HepG2 (cell line): ENCODE measurements around the gene GPR119. TPM values are rescaled to one million over a fixed set of nuclear protein-coding genes. Genes with fewer than 3 reads are reported as not detected.

ENCODE experiments used
- ATF7-NPFF ChIP-seq: sonication (generic); formaldehyde crosslinking; IDR thresholded peaks from 2 replicates; pipeline ENCODE4 v1.8.1; 2023; ENCODE audit warnings: mild to moderate bottlenecking, low read depth, missing genetic modification reagents, moderate library complexity
- GATA4 ChIP-seq: sonication (generic); IDR thresholded peaks from 2 replicates; pipeline ENCODE4 v1.6.1; 2016; ENCODE audit warnings: antibody characterized with exemption, low read depth, borderline replicate concordance
- HNRNPUL1 ChIP-seq: fragments of 200-400 bp; formaldehyde crosslinking; IDR thresholded peaks from 2 replicates; pipeline ENCODE4 v1.6.1; 2017; ENCODE audit warnings: low read depth, mild to moderate bottlenecking, low read length, moderate library complexity
- JARID2 ChIP-seq: sonication (generic); formaldehyde crosslinking; IDR thresholded peaks from 2 replicates; pipeline ENCODE4 v1.8.1; 2023; ENCODE audit warnings: missing genetic modification reagents, inconsistent platforms; ENCODE audit not compliant: insufficient replicate concordance
- NFATC3 ChIP-seq: sonication (generic); formaldehyde crosslinking; IDR thresholded peaks from 2 replicates; pipeline ENCODE4 v1.5.1; 2020; ENCODE audit warnings: mild to moderate bottlenecking, missing genetic modification reagents
- PHF5A ChIP-seq: IDR thresholded peaks from one replicate; pipeline ENCODE4 v1.6.1; 2018; ENCODE audit warnings: low read depth, missing genetic modification reagents; ENCODE audit not compliant: unreplicated experiment
- POLR2G ChIP-seq: fragments of 200-400 bp; formaldehyde crosslinking; IDR thresholded peaks from 2 replicates; pipeline ENCODE4 v1.6.1; 2018; ENCODE audit warnings: mild to moderate bottlenecking, low read depth, low read length, moderate library complexity
- ZNF350 ChIP-seq: sonication (generic); formaldehyde crosslinking; IDR thresholded peaks from 2 replicates; pipeline ENCODE4 v1.4.0; 2020; ENCODE audit warnings: mild to moderate bottlenecking, low read depth, missing genetic modification reagents, borderline replicate concordance
- ZNF557 ChIP-seq: sonication (generic); formaldehyde crosslinking; IDR thresholded peaks from 2 replicates; pipeline ENCODE4 v1.4.0; 2020; ENCODE audit warnings: missing genetic modification reagents
- ZNF782 ChIP-seq: sonication (generic); formaldehyde crosslinking; IDR thresholded peaks from 2 replicates; pipeline ENCODE4 v1.4.0; 2020; ENCODE audit warnings: missing genetic modification reagents, mild to moderate bottlenecking, borderline replicate concordance
- ZSCAN30 ChIP-seq: sonication (generic); formaldehyde crosslinking; IDR thresholded peaks from 2 replicates; pipeline ENCODE4 v1.5.0; 2020; ENCODE audit warnings: mild to moderate bottlenecking, missing genetic modification reagents
- ZZZ3 ChIP-seq: sonication (generic); formaldehyde crosslinking; IDR thresholded peaks from 2 replicates; pipeline ENCODE4 v1.4.0; 2020; ENCODE audit warnings: missing genetic modification reagents, mild to moderate bottlenecking, borderline replicate concordance
- polyA plus RNA-seq, 8 experiments: library from polyadenylated mRNA; depleted of rRNA in 3 of 8; stranded (reverse) in 7 of 8; unstranded in 1 of 8; fragments of >200 nt; fragmentation: Illumina TruSeq in 4 of 8; extraction: Trizol in 4 of 8; gene quantifications; 2 replicates each; pipeline versions ENCODE4 v1.2.1 to v1.2.3, GENCODE V29; 2011 to 2016; ENCODE audit warnings: low read depth in 4 of 8, missing spikeins in 1 of 8, mixed read lengths in 1 of 8; ENCODE audit not compliant: insufficient read depth in 1 of 8
- total RNA-seq, 5 experiments: library from RNA; depleted of rRNA; stranded (reverse); fragments of >200 nt; fragmentation: Illumina TruSeq; extraction: Trizol; gene quantifications; 2 replicates each; pipeline ENCODE4 v1.2.3, GENCODE V29; 2016; ENCODE audit warnings: low read depth in 1 of 5
- TF ChIP-seq, protein P1 (sequence below): IDR thresholded peaks from 2 replicates; pipeline ENCODE4 v1.6.1; 2012; ENCODE audit warnings: low read depth, low read length, improper control_type of control experiment
- TF ChIP-seq, protein P2 (sequence below), 2 experiments: sonication (generic) in 1 of 2; formaldehyde crosslinking in 1 of 2; IDR thresholded peaks; 2 replicates each; pipeline versions ENCODE4 v1.5.1 to v1.6.1; 2011 to 2020; ENCODE audit warnings: borderline replicate concordance in 1 of 2, low read depth in 1 of 2, low read length in 1 of 2, mild to moderate bottlenecking in 1 of 2, missing genetic modification reagents in 1 of 2, moderate library complexity in 1 of 2
- TF ChIP-seq, protein P3 (sequence below): IDR thresholded peaks from 2 replicates; pipeline ENCODE4 v1.6.1; 2018; ENCODE audit warnings: missing genetic modification reagents
- TF ChIP-seq, protein P4 (sequence below): IDR thresholded peaks from 2 replicates; pipeline ENCODE4 v1.6.1; 2016; ENCODE audit warnings: missing compliant biosample characterization, missing genetic modification reagents, borderline replicate concordance
- TF ChIP-seq, protein P5 (sequence below): sonication (generic); formaldehyde crosslinking; IDR thresholded peaks from 2 replicates; pipeline ENCODE4 v1.8.0; 2022; ENCODE audit warnings: low read depth, missing genetic modification reagents
- TF ChIP-seq, protein P6 (sequence below): sonication (generic); formaldehyde crosslinking; IDR thresholded peaks from 2 replicates; pipeline ENCODE4 v1.4.0; 2020; ENCODE audit warnings: missing genetic modification reagents, mild to moderate bottlenecking, borderline replicate concordance

The GPR119 gene
- total and polyA plus RNA-seq, 2 of the 13 experiments (the other 11 are each of a cell fraction or from before 2014, with no cell fraction given): 2.6 to 5.5 TPM

DNA sequence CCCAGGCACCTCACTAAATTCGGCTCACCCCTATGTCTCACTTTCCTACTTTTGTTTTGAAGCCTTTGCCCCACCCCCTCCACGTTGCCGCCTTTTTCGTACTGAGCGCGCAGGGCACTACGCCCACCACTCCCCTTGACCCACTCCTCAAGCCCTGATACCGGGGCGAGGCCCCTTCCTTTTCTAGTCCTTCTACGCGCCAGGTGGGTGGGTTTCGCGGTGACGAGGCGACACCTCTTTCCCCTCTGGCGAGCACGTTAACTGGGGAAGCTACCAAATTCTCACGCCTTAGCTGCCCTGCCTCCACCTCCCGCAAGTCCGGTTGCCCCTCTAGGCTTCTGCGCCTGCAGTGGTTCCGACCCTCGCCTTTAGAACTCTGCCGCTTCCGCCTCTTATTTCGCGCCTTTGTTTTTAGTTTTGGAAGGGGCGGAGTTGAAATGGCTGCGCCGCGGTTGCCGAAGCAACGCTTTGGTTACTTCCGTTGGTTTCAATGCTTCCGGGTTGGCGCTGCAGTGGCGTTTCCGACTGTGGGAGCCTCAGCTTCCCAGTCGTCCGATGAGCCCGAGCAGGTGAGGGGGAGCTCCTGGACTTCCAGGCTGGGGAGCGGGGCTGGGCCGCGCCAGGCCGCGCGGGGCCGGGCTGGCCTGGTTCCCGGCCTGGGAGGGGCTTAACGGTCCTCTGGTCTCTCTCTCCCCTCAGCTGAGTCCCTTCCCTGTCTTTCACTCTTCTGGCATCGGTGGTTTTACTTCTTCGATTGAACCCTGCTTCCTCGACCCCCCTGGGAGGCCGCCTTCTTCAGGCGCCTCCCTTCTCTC is 45.9 kb downstream of the GPR119 start, which contains the start of gene SLC25A14 (continued):
- TF ChIP-seq, protein P1, sequence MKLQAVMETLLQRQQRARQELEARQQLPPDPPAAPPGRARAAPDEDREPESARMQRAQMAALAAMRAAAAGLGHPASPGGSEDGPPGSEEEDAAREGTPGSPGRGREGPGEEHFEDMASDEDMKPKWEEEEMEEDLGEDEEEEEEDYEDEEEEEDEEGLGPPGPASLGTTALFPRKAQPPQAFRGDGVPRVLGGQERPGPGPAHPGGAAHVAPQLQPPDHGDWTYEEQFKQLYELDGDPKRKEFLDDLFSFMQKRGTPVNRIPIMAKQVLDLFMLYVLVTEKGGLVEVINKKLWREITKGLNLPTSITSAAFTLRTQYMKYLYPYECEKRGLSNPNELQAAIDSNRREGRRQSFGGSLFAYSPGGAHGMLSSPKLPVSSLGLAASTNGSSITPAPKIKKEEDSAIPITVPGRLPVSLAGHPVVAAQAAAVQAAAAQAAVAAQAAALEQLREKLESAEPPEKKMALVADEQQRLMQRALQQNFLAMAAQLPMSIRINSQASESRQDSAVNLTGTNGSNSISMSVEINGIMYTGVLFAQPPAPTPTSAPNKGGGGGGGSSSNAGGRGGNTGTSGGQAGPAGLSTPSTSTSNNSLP: no peak
- no peak for TF ChIP-seq NFATC3 (CRISPR knock-in tag)
- TF ChIP-seq, protein P2, sequence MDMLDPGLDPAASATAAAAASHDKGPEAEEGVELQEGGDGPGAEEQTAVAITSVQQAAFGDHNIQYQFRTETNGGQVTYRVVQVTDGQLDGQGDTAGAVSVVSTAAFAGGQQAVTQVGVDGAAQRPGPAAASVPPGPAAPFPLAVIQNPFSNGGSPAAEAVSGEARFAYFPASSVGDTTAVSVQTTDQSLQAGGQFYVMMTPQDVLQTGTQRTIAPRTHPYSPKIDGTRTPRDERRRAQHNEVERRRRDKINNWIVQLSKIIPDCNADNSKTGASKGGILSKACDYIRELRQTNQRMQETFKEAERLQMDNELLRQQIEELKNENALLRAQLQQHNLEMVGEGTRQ (IDR thresholded peaks at IDR 0.05; ENCODE audit: low read depth, low read length): no peak
- TF ChIP-seq, protein P2 (CRISPR knock-in tag; IDR thresholded peaks at IDR 0.05; ENCODE audit: borderline replicate concordance): no peak
- no peak for TF ChIP-seq ATF7-NPFF (CRISPR knock-in tag)
- TF ChIP-seq ZZZ3: no peak
- TF ChIP-seq PHF5A: peak; percentile 19
- no peak for TF ChIP-seq ZNF557 (CRISPR knock-in tag)
- no peak for TF ChIP-seq GATA4
- peak; percentile 26; the same call in 1 of the 2 replicates for TF ChIP-seq ZNF350 (CRISPR knock-in tag)
- TF ChIP-seq, protein P3, sequence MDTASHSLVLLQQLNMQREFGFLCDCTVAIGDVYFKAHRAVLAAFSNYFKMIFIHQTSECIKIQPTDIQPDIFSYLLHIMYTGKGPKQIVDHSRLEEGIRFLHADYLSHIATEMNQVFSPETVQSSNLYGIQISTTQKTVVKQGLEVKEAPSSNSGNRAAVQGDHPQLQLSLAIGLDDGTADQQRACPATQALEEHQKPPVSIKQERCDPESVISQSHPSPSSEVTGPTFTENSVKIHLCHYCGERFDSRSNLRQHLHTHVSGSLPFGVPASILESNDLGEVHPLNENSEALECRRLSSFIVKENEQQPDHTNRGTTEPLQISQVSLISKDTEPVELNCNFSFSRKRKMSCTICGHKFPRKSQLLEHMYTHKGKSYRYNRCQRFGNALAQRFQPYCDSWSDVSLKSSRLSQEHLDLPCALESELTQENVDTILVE (CRISPR knock-in tag): no peak
- TF ChIP-seq JARID2 (CRISPR knock-in tag): no peak
- TF ChIP-seq ZNF782 (CRISPR knock-in tag): no peak
- no peak for TF ChIP-seq HNRNPUL1
- peak; percentile 71 for TF ChIP-seq POLR2G
- TF ChIP-seq, protein P4, sequence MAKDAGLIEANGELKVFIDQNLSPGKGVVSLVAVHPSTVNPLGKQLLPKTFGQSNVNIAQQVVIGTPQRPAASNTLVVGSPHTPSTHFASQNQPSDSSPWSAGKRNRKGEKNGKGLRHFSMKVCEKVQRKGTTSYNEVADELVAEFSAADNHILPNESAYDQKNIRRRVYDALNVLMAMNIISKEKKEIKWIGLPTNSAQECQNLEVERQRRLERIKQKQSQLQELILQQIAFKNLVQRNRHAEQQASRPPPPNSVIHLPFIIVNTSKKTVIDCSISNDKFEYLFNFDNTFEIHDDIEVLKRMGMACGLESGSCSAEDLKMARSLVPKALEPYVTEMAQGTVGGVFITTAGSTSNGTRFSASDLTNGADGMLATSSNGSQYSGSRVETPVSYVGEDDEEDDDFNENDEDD (CRISPR knock-in tag): peak; percentile 79; the same call in 1 of the 2 replicates
- TF ChIP-seq, protein P5, sequence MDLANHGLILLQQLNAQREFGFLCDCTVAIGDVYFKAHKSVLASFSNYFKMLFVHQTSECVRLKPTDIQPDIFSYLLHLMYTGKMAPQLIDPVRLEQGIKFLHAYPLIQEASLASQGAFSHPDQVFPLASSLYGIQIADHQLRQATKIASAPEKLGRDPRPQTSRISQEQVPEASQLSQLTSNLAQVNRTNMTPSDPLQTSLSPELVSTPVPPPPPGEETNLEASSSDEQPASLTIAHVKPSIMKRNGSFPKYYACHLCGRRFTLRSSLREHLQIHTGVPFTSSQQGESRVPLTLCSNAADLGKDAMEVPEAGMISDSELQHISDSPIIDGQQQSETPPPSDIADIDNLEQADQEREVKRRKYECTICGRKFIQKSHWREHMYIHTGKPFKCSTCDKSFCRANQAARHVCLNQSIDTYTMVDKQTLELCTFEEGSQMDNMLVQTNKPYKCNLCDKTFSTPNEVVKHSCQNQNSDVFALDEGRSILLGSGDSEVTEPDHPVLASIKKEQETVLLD (CRISPR knock-in tag): no peak
- no peak for TF ChIP-seq ZSCAN30 (CRISPR knock-in tag)
- TF ChIP-seq, protein P6, sequence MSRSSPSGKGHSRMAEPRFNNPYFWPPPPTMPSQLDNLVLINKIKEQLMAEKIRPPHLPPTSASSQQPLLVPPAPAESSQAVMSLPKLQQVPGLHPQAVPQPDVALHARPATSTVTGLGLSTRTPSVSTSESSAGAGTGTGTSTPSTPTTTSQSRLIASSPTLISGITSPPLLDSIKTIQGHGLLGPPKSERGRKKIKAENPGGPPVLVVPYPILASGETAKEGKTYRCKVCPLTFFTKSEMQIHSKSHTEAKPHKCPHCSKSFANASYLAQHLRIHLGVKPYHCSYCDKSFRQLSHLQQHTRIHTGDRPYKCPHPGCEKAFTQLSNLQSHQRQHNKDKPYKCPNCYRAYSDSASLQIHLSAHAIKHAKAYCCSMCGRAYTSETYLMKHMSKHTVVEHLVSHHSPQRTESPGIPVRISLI (CRISPR knock-in tag): no peak
